ENCODE measurements around the gene AVPI1. TPM values are rescaled to one million over a fixed set of nuclear protein-coding genes. Genes with fewer than 3 reads are reported as not detected.

The AVPI1 gene
- total and polyA plus RNA-seq, 2 donors (not counting 3 experiments of a cell fraction or from before 2014, with no cell fraction given): 2.4 to 3.7 TPM

- H3K9ac ChIP-seq (replicated peaks; ENCODE audit: extremely low read depth, insufficient read depth, low read length): no peak overlapping the region
- peaks cover 25% of the 10 kb centered on the region for H3K79me2 ChIP-seq (ENCODE audit: control insufficient read depth, insufficient read depth, low read length)
- no peaks in the 10 kb centered on the region for H4K20me1 ChIP-seq (replicated peaks; ENCODE audit: control insufficient read depth, extremely low read depth, insufficient read depth, low read length)
- H3K4me3 ChIP-seq (replicated peaks in 1 of 3; ENCODE audit: insufficient read depth in 1 of 3, low read depth in 1 of 3, low read length in 3 of 3): no peak overlapping the region
- CTCF ChIA-PET: interaction anchor here (1.0 to 21.8 kb wide), 4 partner anchors 9 to 305 kb away, joined by 4 to 863 read pairs (median 4); partner anchors contain the start of genes AVPI1 and MARVELD1
- no peak for TF ChIP-seq MYC (IDR thresholded peaks at IDR 0.05; ENCODE audit: low read depth, low read length)
- no peak for TF ChIP-seq MAX (IDR thresholded peaks at IDR 0.05; ENCODE audit: insufficient read depth, insufficient read length)
- TF ChIP-seq EZH2 (IDR thresholded peaks at IDR 0.05; ENCODE audit: borderline replicate concordance, low read depth, low read length, severe bottlenecking): no peak
- TF ChIP-seq GATA2 (IDR thresholded peaks at IDR 0.05; ENCODE audit: insufficient read depth, insufficient read length, low read depth, low read length): no peak
- TF ChIP-seq POLR2A (IDR thresholded peaks at IDR 0.05; ENCODE audit: low read depth, low read length): no peak
- TF ChIP-seq FOS (IDR thresholded peaks at IDR 0.05; ENCODE audit: borderline replicate concordance, insufficient read depth, low read length): no peak
- TF ChIP-seq CTCF (IDR thresholded peaks at IDR 0.05; ENCODE audit: extremely low read depth in 1 of 2, insufficient read depth in 1 of 2, low read depth in 1 of 2, low read length in 2 of 2): no peak
- TF ChIP-seq JUN (IDR thresholded peaks at IDR 0.05; ENCODE audit: borderline replicate concordance, insufficient read depth, insufficient read length, low read depth): no peak
- POLR2A ChIA-PET: no interaction called here
- H3K4me1 ChIP-seq (ENCODE audit: control insufficient read depth, extremely low read depth, insufficient read depth, low read length): peaks cover 8% of the 10 kb centered on the region
- intact Hi-C loops (cut with micrococcal nuclease) (loop anchor here (2.0 to 10.0 kb wide), 2 partner anchors 50 to 242 kb away; partner anchors contain the start of genes AVPI1, MMS19 and UBTD1), dilution Hi-C loops (cut with MboI; ENCODE audit: extremely low pct_ligation_motif_present, low sequenced_read_pairs) (no loop called here)
- H3K27me3 ChIP-seq (ENCODE audit: control insufficient read depth in 2 of 2, insufficient read depth in 2 of 2, low read length in 2 of 2): no peaks in the 10 kb centered on the region
- no peaks in the 10 kb centered on the region for H3K36me3 ChIP-seq (ENCODE audit: control insufficient read depth in 2 of 2, extremely low read depth in 1 of 2, insufficient read depth in 2 of 2, low read length in 2 of 2)
- H3K4me2 ChIP-seq (ENCODE audit: insufficient read depth, low read length): no peak overlapping the region
- no peak for FAIRE-seq
- no TSS peak for BruUV-seq (replicated peaks)
- no peak overlapping the region for H3K27ac ChIP-seq (ENCODE audit: insufficient read depth, low read depth, low read length)
- no peaks in the 10 kb centered on the region for H3K9me1 ChIP-seq (replicated peaks; ENCODE audit: control insufficient read depth, extremely low read depth, insufficient read depth, low read length)
- peak overlapping the region; percentile 72 for H2AFZ ChIP-seq (ENCODE audit: low read depth, low read length)
- H3K9me3 ChIP-seq (replicated peaks; ENCODE audit: control insufficient read depth, insufficient read depth, low read length): no peaks in the 10 kb centered on the region
- DNase-seq (ENCODE audit: low read depth, low spot score): no peak
Observed at GRCh38 chr10:97736403-97736901, 49.4 kb upstream of the AVPI1 start.

Data from endothelial cell of umbilical vein (primary cell).